Measurements from ENCODE around the gene KCNC1. TPM values are rescaled to one million over a fixed set of nuclear protein-coding genes. Genes with fewer than 3 reads are reported as not detected.

KCNC1 gene
- total and polyA plus RNA-seq, 7 donors, result 0.36 to 1.9 (median 0.48) TPM; not detected in 3

GRCh38 chr11:17722000-17722643 lies 12.5 kb upstream of the KCNC1 start:
- H3K9me3 ChIP-seq, result no peaks in the 10 kb centered on the region
- intact Hi-C loops (cut with DNase I), result no loop called here
- peaks cover 0 to 32% (median 18%) of the 10 kb centered on the region in 4 donors for H3K4me1 ChIP-seq
- no peak overlapping the region for H3K4me3 ChIP-seq
- H3K27me3 ChIP-seq, result peaks cover 33 to 79% (median 64%) of the 10 kb centered on the region in 3 donors
- H3K27ac ChIP-seq, result no peak overlapping the region
- no peaks in the 10 kb centered on the region for H3K36me3 ChIP-seq
- no peak for DNase-seq
- TF ChIP-seq EP300 (IDR thresholded peaks at IDR 0.05), result no peak
- TF ChIP-seq, protein P1, sequence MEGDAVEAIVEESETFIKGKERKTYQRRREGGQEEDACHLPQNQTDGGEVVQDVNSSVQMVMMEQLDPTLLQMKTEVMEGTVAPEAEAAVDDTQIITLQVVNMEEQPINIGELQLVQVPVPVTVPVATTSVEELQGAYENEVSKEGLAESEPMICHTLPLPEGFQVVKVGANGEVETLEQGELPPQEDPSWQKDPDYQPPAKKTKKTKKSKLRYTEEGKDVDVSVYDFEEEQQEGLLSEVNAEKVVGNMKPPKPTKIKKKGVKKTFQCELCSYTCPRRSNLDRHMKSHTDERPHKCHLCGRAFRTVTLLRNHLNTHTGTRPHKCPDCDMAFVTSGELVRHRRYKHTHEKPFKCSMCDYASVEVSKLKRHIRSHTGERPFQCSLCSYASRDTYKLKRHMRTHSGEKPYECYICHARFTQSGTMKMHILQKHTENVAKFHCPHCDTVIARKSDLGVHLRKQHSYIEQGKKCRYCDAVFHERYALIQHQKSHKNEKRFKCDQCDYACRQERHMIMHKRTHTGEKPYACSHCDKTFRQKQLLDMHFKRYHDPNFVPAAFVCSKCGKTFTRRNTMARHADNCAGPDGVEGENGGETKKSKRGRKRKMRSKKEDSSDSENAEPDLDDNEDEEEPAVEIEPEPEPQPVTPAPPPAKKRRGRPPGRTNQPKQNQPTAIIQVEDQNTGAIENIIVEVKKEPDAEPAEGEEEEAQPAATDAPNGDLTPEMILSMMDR (IDR thresholded peaks at IDR 0.05), result no peak
- no peak for TF ChIP-seq POLR2A (IDR thresholded peaks at IDR 0.05)
- 14 to 16% methylated on average over 25 of the region's 25 CpGs for WGBS, 2 donors

DNA sequence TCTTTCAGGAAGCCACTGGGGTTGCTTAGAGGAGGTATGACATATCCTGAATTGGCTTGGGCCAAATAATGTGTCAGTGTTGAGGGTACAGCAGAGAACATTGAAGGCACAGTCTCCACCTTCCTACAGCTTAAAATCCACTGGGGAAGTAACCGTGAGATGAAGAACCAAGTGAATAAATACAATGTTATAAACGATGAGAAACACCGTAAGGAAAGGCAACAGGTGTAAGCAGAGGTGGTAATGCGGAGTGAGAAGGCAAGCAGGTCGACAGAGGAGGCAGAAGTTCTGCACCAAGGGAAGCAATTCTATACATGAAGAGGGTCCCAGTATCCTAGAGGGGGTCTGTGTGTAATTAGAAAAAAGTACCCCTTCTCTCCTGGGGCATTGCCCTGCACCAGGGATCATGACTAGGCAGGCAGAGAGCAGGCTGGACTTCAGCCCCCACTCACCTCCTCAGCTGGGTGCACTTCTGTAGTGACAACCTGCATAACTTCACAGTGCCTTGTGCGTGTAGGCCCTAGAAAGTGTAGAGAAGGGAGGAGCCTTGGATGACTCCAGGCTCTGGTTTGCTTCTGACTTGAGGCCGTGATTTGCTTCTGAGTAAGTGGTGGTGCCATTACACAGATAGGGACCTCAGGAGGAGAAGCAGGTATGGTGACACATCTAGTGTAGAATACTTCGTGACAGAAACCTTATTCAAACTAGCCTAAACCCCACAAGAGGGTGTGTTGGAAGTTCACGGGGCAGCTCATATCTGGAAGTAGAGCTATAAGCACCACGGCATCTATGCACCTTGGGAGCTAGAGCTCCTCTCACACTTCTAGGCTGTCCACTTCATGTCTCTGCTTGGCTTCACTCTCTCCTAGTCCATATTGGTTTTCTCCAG lies 10.3 kb upstream of the KCNC1 start:
- intact Hi-C loops (cut with DNase I), result no loop called here
- Histone ChIP-seq H3K36me3 (no peaks in the 10 kb centered on the region), H3K27ac (no peak overlapping the region), H3K4me1 (peaks cover 0 to 29% (median 17%) of the 10 kb centered on the region in 4 donors), H3K4me3 (no peak overlapping the region), H3K9me3 (no peaks in the 10 kb centered on the region), H3K27me3 (peaks cover 30 to 61% (median 43%) of the 10 kb centered on the region in 3 donors)
- TF ChIP-seq POLR2A (IDR thresholded peaks at IDR 0.05) (no peak), EP300 (IDR thresholded peaks at IDR 0.05) (no peak), POLR2AphosphoS5 (IDR thresholded peaks at IDR 0.05) (no peak)
- TF ChIP-seq, protein P1 (IDR thresholded peaks at IDR 0.05), result no peak
- DNase-seq, result no peak
- 68 to 77% methylated on average over 10 of the region's 10 CpGs for WGBS, 2 donors

DNA sequence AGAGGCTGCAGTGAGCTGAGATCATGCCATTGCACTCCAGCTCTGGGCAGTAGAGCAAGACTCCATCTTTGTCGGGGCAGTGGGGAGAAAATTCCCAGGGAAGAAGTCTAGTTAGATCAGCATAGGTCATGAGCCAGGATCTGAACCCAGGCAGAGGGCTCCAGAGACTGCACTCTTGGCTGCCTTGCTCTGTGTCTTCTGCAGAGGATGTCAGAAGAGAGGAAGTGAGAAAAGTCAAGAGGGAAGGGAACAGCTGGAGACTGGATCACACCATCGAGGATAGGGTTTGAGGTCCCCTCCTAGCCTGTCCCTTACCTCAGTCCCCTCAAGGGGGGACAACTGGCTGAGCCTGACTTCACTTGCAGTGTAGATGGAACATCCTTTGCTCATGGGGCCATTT lies 9.4 kb upstream of the KCNC1 start:
- H3K27ac ChIP-seq, result no peak overlapping the region
- intact Hi-C loops (cut with DNase I), result no loop called here
- H3K9me3 ChIP-seq, result no peaks in the 10 kb centered on the region
- H3K4me1 ChIP-seq, result peaks cover 0 to 20% (median 13%) of the 10 kb centered on the region in 4 donors
- 69 to 78% methylated on average over 2 of the region's 2 CpGs for WGBS, 2 donors
- no peaks in the 10 kb centered on the region for H3K36me3 ChIP-seq
- TF ChIP-seq POLR2A (IDR thresholded peaks at IDR 0.05) (no peak), POLR2AphosphoS5 (IDR thresholded peaks at IDR 0.05) (no peak)
- TF ChIP-seq, protein P1 (IDR thresholded peaks at IDR 0.05), result no peak
- H3K27me3 ChIP-seq, result peaks cover 21 to 61% (median 42%) of the 10 kb centered on the region in 3 donors
- no peak for DNase-seq
- no peak overlapping the region for H3K4me3 ChIP-seq

GRCh38 chr11:17730137-17730536 lies 4.4 kb upstream of the KCNC1 start:
- intact Hi-C loops (cut with DNase I), result no loop called here
- Histone ChIP-seq H3K36me3 (no peaks in the 10 kb centered on the region), H3K27me3 (peaks cover 4 to 31% (median 13%) of the 10 kb centered on the region in 3 donors), H3K4me3 (no peak overlapping the region), H3K9me3 (no peaks in the 10 kb centered on the region), H3K27ac (no peak overlapping the region), H3K4me1 (peaks cover 0 to 16% (median 14%) of the 10 kb centered on the region in 4 donors)
- TF ChIP-seq POLR2A (IDR thresholded peaks at IDR 0.05) (no peak), POLR2AphosphoS5 (IDR thresholded peaks at IDR 0.05) (no peak), EP300 (IDR thresholded peaks at IDR 0.05) (no peak)
- TF ChIP-seq, protein P1 (IDR thresholded peaks at IDR 0.05), result no peak
- 53 to 57% methylated on average over 2 of the region's 2 CpGs for WGBS, 2 donors
- DNase-seq, result peak; percentile 56

All from sigmoid colon (tissue), 7 donors.